Muscle of arm (tissue), 12 donors: ENCODE results near the gene DIRAS3. TPM values are rescaled to one million over a fixed set of nuclear protein-coding genes. Genes with fewer than 3 reads are reported as not detected.
"Not testable (repeated sequence)": the region's sequence is repeated elsewhere in the genome, so short reads cannot be mapped to it uniquely, and the experiment has no call there.

Experiments used
- DNase-seq: peaks from one replicate; pipeline ENCODE4 v3.0.0-alpha.2; 2013
- polyA plus RNA-seq, 12 donors: library from polyadenylated mRNA; unstranded; fragments of 120-200 nt; gene quantifications; one replicate each; pipeline ENCODE4 v1.2.1, GENCODE V29; 2013; ENCODE audit not compliant: insufficient read length in 12 of 12

DIRAS3 gene
- polyA plus RNA-seq, 12 donors: 3.5 to 8.6 (median 6.0) TPM; not detected in 1

- no peak for DNase-seq
These were observed 21.9 kb downstream of the DIRAS3 start for GRCh38 chr1:68028566-68028965.

- DNase-seq: no peak
These were observed 25.6 kb downstream of the DIRAS3 start for GRCh38 chr1:68024635-68025338.

GRCh38 chr1:68016381-68016780 is 34.0 kb downstream of the DIRAS3 start:
- DNase-seq: no peak

- DNase-seq: no peak
These were observed 34.5 kb downstream of the DIRAS3 start for GRCh38 chr1:68015971-68016370.

GRCh38 chr1:68015369-68015768 is 35.1 kb downstream of the DIRAS3 start:
- no peak for DNase-seq

- DNase-seq: no peak
These were observed 37.1 kb downstream of the DIRAS3 start for GRCh38 chr1:68013351-68013750.

- DNase-seq: no peak
These were observed 38.6 kb downstream of the DIRAS3 start for GRCh38 chr1:68011657-68012375.

GRCh38 chr1:68010543-68010942 is 39.9 kb downstream of the DIRAS3 start:
- DNase-seq: no peak

- no peak for DNase-seq
These were observed 40.3 kb downstream of the DIRAS3 start for GRCh38 chr1:68010090-68010489.

GRCh38 chr1:68003626-68004025 is 46.8 kb downstream of the DIRAS3 start:
- DNase-seq: not testable (repeated sequence)

- DNase-seq: no peak
These were observed 50.2 kb downstream of the DIRAS3 start for GRCh38 chr1:68000191-68000590.

- no peak for DNase-seq
These were observed 52.7 kb downstream of the DIRAS3 start for GRCh38 chr1:67997746-67998145.

Other genes with a start within 250 kb of the DIRAS3 start
- 100 to 1,000 TPM in 1 of 12 donors, 10 to 100 TPM in 11; 42.2 to 255 (median 56.9) TPM for gene GNG12, start 217.2 kb downstream of the DIRAS3 start, polyA plus RNA-seq
- 100 to 1,000 TPM in 7 of 12 donors, 10 to 100 TPM in 4, not detected in 1; 76.9 to 172 (median 102) TPM for gene WLS, start 181.9 kb upstream of the DIRAS3 start, polyA plus RNA-seq